Heart left ventricle (tissue), 16 donors: Measurements from ENCODE around the gene SUSD4. TPM values are rescaled to one million over a fixed set of nuclear protein-coding genes. Genes with fewer than 3 reads are reported as not detected.

Experiments used
- ATAC-seq, 4 donors: fragments of 200-7000 bp; cut with Tn5 transposase; one replicate each; pipeline ENCODE4 v1.9.1; 2020 to 2022; ENCODE audit warnings: moderate library complexity in 4 of 4, mild to moderate bottlenecking in 3 of 4, moderate number of reproducible peaks in 1 of 4
- DNase-seq, 5 donors: peaks; one replicate each; pipeline ENCODE4 v3.0.0-alpha.2; 2020
- H3K27ac ChIP-seq, 12 donors: fragments of 200-600 bp; sonication (generic) in 4 of 12; one replicate each; pipeline versions ENCODE4 v1.5.0 to v1.8.0; 2016 to 2022; ENCODE audit warnings: mild to moderate bottlenecking in 2 of 12
- H3K27me3 ChIP-seq, 9 donors: fragments of 200-600 bp; sonication (generic) in 2 of 9; one replicate each; pipeline versions ENCODE4 v1.5.1 to v1.8.0; 2016 to 2022; ENCODE audit warnings: mild to moderate bottlenecking in 3 of 9
- H3K36me3 ChIP-seq, 9 donors: fragments of 200-600 bp; sonication (generic) in 2 of 9; one replicate each; pipeline versions ENCODE4 v1.5.0 to v1.8.0; 2018 to 2022; ENCODE audit warnings: mild to moderate bottlenecking in 2 of 9
- H3K4me1 ChIP-seq, 12 donors: fragments of 200-600 bp; sonication (generic) in 4 of 12; one replicate each; pipeline versions ENCODE4 v1.5.0 to v1.8.0; 2016 to 2022; ENCODE audit warnings: mild to moderate bottlenecking in 3 of 12
- H3K4me3 ChIP-seq, 12 donors: fragments of 200-600 bp; sonication (generic) in 4 of 12; one replicate each; pipeline versions ENCODE4 v1.5.0 to v1.8.0; 2017 to 2022; ENCODE audit warnings: mild to moderate bottlenecking in 9 of 12, moderate library complexity in 4 of 12
- H3K9me3 ChIP-seq, 12 donors: fragments of 200-600 bp; sonication (generic) in 4 of 12; one replicate each; pipeline versions ENCODE4 v1.5.0 to v1.8.0; 2016 to 2022; ENCODE audit warnings: mild to moderate bottlenecking in 1 of 12
- CTCF ChIP-seq, 12 donors: fragments of 200-600 bp; sonication (generic) in 4 of 12; IDR thresholded peaks; one replicate each; pipeline versions ENCODE4 v1.5.0 to v1.8.0; 2018 to 2022; ENCODE audit warnings: antibody characterized with exemption in 12 of 12, mild to moderate bottlenecking in 5 of 12
- POLR2A ChIP-seq, 2 donors: fragments of 450-650 bp; IDR thresholded peaks; one replicate each; pipeline ENCODE4 v1.6.1; 2017; ENCODE audit warnings: antibody characterized with exemption in 2 of 2, mild to moderate bottlenecking in 2 of 2, moderate library complexity in 2 of 2
- WGBS, 4 donors: extraction: QIAGEN DNeasy Blood & Tissue Kit in 2 of 4; methylation state at CpG; one replicate each; pipeline versions ENCODE4 v1.1.5 to v1.1.7; 2013 to 2018; 5-methylcytosine and 5-hydroxymethylcytosine counted together
- intact Hi-C, 10 donors: fragments of 100-400 bp; cut with DNase I; formaldehyde crosslinking; loops; one replicate each; pipeline versions ENCODE4 v1.11.1 to v1.14.2; 2022
- polyA plus RNA-seq, 2 donors: library from polyadenylated mRNA; stranded (reverse); fragments of 200-250 nt; gene quantifications; one replicate each; pipeline ENCODE4 v1.2.3, GENCODE V29; 2013
- total RNA-seq, 9 donors: library from RNA; depleted of rRNA in 2 of 9; stranded (reverse); fragments of >200 nt in 2 of 9; fragmentation: NEBNext Ultra II Directional in 3 of 9; extraction: Animal tissue kit (Norgen Biotek cat#: 25700) in 3 of 9; gene quantifications; one replicate each; pipeline versions ENCODE4 v1.1.0 to v1.2.4, GENCODE V29; 2016 to 2023
- donor health status: ischemic (EF 13 %, LVEDD 7.1; RV severe dilation, severe dysfunction).
- donor health status: healthy with polysubstance abuse.
- donor health status: DM: no; HTN: yes; CAD: no.
- donor health status: DM: no; HTN: no; CAD: no.
- donor health status: ischemic (EF 25% LVEDD 6.9; RV normal size, moderate dysfunction).
- donor health status: ischemic (EF 25% LVEDD 5.7; RV mildly dilated, moderate dysfunction).
- donor health status: healthy.
- donor health status: DM: yes; HTN: yes; CAD: no.
- donor health status: ischemic (EF 35%, LVEDD 5.7; RV mildly dilated, moderate dysfunction).
- donor health status: nonischemic (EF 11% LVEDD 7.7; RV severe dilation, severe dysfunction).
- donor health status: DM: yes; HTN: yes; CAD: no.
- donor health status: PGD.
- donor health status: ischemic (EF 29% LVEDD 5.4; RV normal size, mild dysfunction).
- donor health status: nonischemic (EF 23%, LVEDD 6.1; RV moderate dilation, normal function).

Gene SUSD4
- total and polyA plus RNA-seq, 11 donors, result 0.40 to 27.2 (median 2.4) TPM

GRCh38 chr1:223378754-223379153, 14.8 kb upstream of the SUSD4 start:
- peaks cover 0 to 9% (median 0%) of the 10 kb centered on the region in 12 donors for H3K9me3 ChIP-seq
- no peaks in the 10 kb centered on the region for H3K36me3 ChIP-seq
- no peak overlapping the region for H3K27ac ChIP-seq
- no peaks in the 10 kb centered on the region for H3K4me1 ChIP-seq
- H3K4me3 ChIP-seq, result no peak overlapping the region
- no peak for TF ChIP-seq CTCF (IDR thresholded peaks at IDR 0.05)
- TF ChIP-seq POLR2A (IDR thresholded peaks at IDR 0.05), result no peak
- intact Hi-C loops, result no loop called here
- ATAC-seq (no peak), DNase-seq (no peak)
- H3K27me3 ChIP-seq, result peaks cover 0 to 4% (median 0%) of the 10 kb centered on the region in 9 donors

GRCh38 chr1:223374064-223374610, 10.2 kb upstream of the SUSD4 start:
- H3K9me3 ChIP-seq, result peaks cover 0 to 9% (median 0%) of the 10 kb centered on the region in 12 donors
- ATAC-seq (no peak), DNase-seq (no peak)
- TF ChIP-seq CTCF (IDR thresholded peaks at IDR 0.05), result no peak
- TF ChIP-seq POLR2A (IDR thresholded peaks at IDR 0.05), result no peak
- H3K36me3 ChIP-seq, result no peaks in the 10 kb centered on the region
- intact Hi-C loops, result no loop called here
- H3K4me3 ChIP-seq, result no peak overlapping the region
- 74 to 88% (median 79%) methylated on average over 4 of the region's 4 CpGs for WGBS, 4 donors
- no peak overlapping the region for H3K27ac ChIP-seq
- peaks cover 0 to 7% (median 0%) of the 10 kb centered on the region in 9 donors for H3K27me3 ChIP-seq
- H3K4me1 ChIP-seq, result no peaks in the 10 kb centered on the region

DNA sequence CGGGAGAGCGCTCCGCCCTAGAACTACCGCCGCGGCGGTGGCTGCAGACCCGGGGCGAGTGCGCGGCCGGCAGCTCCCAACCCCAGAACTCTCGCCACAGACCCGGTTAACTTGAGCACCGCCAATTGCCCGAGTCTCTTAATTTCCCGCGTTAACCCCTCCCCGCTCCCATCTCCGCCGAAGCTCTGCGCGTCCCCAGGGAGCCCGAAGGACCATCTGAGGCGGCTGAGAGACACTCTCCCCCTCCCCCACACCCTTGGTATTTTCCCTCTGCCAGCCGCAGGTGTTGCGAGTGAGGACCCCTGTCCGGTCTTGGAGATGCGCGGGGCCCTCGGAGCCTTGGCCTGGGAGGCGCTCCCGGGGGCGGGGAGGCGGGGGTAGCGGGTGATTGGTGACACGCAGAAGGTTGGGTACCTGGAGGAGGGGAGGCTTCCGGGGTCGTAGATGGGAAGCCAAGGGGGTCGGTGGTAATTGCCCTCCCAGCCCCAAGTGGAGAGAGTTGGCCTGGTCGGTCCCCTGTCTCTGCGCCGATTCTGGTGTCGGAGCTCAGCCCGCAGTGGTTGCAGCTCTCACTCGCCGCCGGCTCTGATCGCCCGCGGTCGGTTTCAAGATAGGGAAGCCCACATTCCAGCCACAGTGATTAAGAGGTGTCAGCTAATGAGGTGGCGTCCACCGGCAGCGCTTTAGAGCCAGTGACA, 858 bp upstream of the SUSD4 start:
- Histone ChIP-seq H3K27ac (peak overlapping the region in 2 of 12 donors; percentile 22 to 48), H3K4me1 (peaks cover 0 to 25% (median 15%) of the 10 kb centered on the region in 12 donors), H3K9me3 (no peaks in the 10 kb centered on the region), H3K27me3 (peaks cover 0 to 54% (median 4%) of the 10 kb centered on the region in 9 donors), H3K4me3 (peak overlapping the region; percentile 32 to 77 (median 54)), H3K36me3 (no peaks in the 10 kb centered on the region)
- TF ChIP-seq POLR2A (IDR thresholded peaks at IDR 0.05) (no peak), CTCF (IDR thresholded peaks at IDR 0.05) (no peak)
- ATAC-seq, result peak in 2 of 4 donors; percentile 4 to 9
- intact Hi-C loops, result loop anchor here in 3 of 10 donors (2.0 to 5.0 kb wide), 5 partner anchors 133 to 233 kb away; partner anchors contain the start of gene TLR5 (in 2 of the 3)
- DNase-seq, result peak in 1 of 5 donors; percentile 37
- 1 to 3% (median 2%) methylated on average over 33 to 55 of the region's 55 CpGs for WGBS, 4 donors
